Fibroblast of lung (primary cell): ENCODE measurements around the gene SLC35G4.

Source experiments
- EZH2 ChIP-seq: IDR thresholded peaks from 2 replicates; pipeline ENCODE4 v1.5.1; 2012; ENCODE audit warnings: low read length, control low read depth, mild to moderate bottlenecking; ENCODE audit errors: missing control alignments
- TF ChIP-seq, protein P1 (sequence below), 2 donors: IDR thresholded peaks in 1 of 2; conservative IDR thresholded peaks in 1 of 2; 1 replicate in 1 of 2; 2 replicates in 1 of 2; pipeline ENCODE4 v1.5.1; 2011 to 2012; ENCODE audit warnings: low read length in 2 of 2, control low read depth in 1 of 2, inconsistent platforms in 1 of 2, low read depth in 1 of 2, mild to moderate bottlenecking in 1 of 2

- TF ChIP-seq, protein P1, sequence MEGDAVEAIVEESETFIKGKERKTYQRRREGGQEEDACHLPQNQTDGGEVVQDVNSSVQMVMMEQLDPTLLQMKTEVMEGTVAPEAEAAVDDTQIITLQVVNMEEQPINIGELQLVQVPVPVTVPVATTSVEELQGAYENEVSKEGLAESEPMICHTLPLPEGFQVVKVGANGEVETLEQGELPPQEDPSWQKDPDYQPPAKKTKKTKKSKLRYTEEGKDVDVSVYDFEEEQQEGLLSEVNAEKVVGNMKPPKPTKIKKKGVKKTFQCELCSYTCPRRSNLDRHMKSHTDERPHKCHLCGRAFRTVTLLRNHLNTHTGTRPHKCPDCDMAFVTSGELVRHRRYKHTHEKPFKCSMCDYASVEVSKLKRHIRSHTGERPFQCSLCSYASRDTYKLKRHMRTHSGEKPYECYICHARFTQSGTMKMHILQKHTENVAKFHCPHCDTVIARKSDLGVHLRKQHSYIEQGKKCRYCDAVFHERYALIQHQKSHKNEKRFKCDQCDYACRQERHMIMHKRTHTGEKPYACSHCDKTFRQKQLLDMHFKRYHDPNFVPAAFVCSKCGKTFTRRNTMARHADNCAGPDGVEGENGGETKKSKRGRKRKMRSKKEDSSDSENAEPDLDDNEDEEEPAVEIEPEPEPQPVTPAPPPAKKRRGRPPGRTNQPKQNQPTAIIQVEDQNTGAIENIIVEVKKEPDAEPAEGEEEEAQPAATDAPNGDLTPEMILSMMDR (conservative IDR thresholded peaks at IDR 0.05 in 1 of 2, IDR thresholded peaks at IDR 0.05 in 1 of 2; ENCODE audit: low read depth in 1 of 2, low read length in 2 of 2): no peak
- no peak for TF ChIP-seq EZH2
These were observed 42.0 kb upstream of the SLC35G4 start for GRCh38 chr18:11567396-11567795.
